Endothelial cell of coronary artery (primary cell): ENCODE data around the gene IL17RB. TPM values are rescaled to one million over a fixed set of nuclear protein-coding genes. Genes with fewer than 3 reads are reported as not detected.

Experiments
- total RNA-seq: library from RNA; depleted of rRNA; stranded (reverse); fragments of >200 nt; gene quantifications from 2 replicates; pipeline ENCODE4 v1.2.3, GENCODE V29; 2014

IL17RB gene, protein sequence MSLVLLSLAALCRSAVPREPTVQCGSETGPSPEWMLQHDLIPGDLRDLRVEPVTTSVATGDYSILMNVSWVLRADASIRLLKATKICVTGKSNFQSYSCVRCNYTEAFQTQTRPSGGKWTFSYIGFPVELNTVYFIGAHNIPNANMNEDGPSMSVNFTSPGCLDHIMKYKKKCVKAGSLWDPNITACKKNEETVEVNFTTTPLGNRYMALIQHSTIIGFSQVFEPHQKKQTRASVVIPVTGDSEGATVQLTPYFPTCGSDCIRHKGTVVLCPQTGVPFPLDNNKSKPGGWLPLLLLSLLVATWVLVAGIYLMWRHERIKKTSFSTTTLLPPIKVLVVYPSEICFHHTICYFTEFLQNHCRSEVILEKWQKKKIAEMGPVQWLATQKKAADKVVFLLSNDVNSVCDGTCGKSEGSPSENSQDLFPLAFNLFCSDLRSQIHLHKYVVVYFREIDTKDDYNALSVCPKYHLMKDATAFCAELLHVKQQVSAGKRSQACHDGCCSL
- total RNA-seq = not detected in 2 replicates

DNA sequence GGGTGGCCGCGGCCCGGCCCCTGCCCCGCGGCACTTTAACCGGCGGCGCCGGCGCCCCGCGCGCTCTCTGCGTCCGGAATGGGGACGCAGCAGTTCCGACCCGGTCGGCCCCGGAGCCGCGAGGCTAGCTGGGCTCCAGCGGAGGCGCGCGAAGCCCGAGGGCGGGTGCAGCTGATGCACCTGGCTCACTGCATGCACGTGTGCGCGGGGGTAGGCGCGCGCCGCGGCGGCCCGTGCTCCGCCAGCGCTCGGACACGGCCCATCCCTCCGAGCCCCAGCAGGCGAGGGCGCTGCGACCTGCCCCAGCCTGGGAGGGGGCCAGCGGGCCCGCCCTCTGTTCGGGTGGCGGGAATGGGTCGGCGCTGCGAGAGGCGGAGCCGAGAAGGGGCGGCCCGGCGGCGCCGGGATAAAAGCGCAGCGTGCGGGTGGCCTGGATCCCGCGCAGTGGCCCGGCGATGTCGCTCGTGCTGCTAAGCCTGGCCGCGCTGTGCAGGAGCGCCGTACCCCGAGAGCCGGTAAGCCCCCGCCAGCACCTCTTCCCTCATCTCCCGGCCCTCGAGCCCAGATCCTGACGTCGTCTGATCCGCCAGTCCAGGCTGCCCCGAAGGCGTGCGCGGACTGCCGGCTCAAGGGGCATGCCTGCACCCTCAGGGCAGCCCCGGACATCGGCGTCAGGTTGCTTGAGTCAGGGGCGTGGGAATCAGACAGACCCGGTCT, at the start of gene IL17RB, which contains the start of gene CHDH:
IL17RB (plus strand) TSS at position 435 of the 717 bp plus-strand sequence; CDS start at position 456, 21 bp downstream.
CHDH (minus strand) TSS at position 286 of the 717 bp plus-strand sequence. CDS start 22,411 bp downstream, outside the sequence.

GRCh38 chr3:53881691-53882593, 35.6 kb downstream of the IL17RB start, which contains the start of gene ACTR8:
ACTR8 (minus strand) TSS chr3:53882152; CDS start chr3:53882101, 51 bp downstream.

DNA sequence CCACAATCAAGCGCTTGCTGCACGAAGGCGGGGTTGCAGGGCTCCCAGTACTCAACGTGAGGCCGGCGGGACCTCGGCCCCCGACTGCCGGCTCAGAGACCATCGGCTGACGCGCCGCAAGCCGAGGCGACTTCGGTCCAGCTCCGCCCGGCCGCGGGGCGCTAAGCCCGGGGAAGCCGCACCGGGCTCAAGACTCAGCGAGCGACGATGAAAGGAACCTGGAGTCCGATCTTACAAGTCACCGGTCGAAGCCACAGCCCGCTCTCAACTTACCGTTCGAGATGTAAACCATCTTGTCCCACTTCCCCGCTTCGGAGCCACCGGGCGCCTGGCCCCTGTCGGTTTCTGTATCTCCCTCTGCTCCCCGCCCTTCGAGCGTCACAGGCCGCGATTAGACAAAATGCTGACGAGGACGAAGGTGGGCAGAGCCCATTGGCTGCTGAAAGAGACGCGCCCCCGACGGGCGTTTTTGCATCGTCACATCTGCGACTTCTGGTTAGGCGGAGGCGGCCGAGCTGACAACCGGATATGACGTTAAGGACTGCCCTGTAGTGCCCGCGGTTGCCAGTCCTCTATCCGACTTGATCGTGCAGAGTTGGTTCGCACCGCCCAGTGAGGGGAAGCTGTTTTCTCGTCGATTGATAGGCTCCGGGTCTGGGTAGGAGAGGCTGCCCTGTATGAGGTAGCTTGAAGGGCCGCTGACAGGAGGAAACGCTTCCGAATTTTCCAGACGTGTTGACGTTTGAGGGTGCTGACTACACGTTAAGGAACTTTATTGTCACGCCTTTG, 45.3 kb downstream of the IL17RB start, which contains the start of gene SELENOK:
SELENOK (minus strand) TSS at position 363 of the 789 bp plus-strand sequence.

Other genes starting within 250 kb of the IL17RB start
- gene CHDH, start 149 bp upstream of the IL17RB start, total RNA-seq = not detected in 2 replicates
- 35.4 and 39.8 TPM in 2 replicates for gene ACTR8, start 35.6 kb downstream of the IL17RB start, total RNA-seq
- gene SELENOK, start 45.3 kb downstream of the IL17RB start, total RNA-seq = 22.8 and 23.0 TPM in 2 replicates